NCI-H2029 (cell line): ENCODE results near the gene SMARCD1.

Experiments
- DNase-seq: peaks from one replicate; lab custom pipeline; 2025; lab: John Stamatoyannopoulos, UW

Gene SMARCD1

GRCh38 chr12:50057000-50057841, 27.9 kb upstream of the SMARCD1 start, which contains the start of gene ASIC1:
Gene ASIC1 (plus strand): TSS chr12:50057596. CDS start chr12:50058767, 1,171 bp downstream.
- peak; percentile 38 for DNase-seq

DNA sequence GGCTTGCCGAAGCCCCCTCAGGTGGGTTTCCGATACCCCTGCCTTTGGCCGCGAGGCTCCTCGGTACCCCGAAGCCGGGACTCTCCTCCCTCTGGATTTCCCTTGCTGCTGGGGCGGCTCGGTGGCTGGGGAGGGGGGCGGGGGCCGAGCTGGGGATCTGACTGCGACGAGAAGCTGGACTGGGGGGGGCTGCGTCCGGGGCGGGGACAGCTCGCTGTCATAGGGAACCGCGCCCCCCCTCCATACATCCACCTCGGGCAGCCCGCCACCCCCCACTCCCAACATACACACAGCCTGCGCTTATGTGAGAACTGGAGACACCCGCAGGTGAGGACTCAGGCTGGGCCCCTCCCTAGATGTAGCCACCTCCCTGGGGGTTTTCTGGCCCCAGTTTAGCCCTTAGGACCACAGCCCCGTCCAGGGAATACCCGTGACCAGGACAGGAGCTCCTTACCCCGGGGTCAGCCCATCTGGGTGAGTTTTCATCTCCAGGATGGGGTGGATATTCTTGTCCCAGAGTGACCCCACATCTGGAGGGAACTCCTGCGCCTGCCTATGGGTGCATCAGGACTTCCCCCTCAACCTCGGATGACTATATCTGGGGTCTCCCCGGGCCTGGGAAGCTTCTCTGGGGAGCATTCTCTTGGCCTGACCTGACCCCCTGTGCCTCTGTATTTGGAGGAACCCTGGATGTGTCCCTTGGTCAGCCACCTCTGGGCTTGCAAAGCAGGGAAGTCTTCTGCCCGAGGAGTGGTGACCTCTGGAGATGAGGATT, 27.1 kb upstream of the SMARCD1 start:
- no peak for DNase-seq

GRCh38 chr12:50058743-50059312, 26.3 kb upstream of the SMARCD1 start:
- DNase-seq, result peak; percentile 12

DNA sequence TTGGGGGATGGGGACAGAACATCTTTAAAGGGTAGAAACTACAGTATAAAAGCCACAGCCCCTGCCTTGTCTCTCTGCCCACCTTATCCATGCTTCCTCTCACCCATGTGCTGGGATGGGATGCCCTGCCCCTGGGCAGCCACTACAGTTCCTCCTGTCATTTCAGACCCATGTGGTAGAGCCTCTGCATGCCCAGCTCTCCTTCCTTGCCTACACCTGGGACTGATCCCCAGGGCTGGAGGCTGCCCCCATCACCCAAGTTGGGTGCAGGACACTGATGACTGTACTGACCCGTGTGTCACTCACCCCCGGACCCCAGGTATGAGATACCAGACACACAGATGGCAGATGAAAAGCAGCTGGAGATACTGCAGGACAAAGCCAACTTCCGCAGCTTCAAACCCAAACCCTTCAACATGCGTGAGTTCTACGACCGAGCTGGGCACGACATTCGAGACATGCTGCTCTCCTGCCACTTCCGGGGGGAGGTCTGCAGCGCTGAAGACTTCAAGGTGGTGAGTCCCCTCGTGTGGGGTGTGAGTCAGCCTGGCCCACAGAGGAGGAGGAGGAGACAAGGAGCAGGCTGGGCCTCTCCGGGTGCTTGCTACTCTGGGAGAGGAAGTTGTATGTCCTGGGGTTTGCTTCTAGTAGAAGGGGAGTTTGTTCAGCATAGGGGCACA, 25.6 kb upstream of the SMARCD1 start:
- no peak for DNase-seq

DNA sequence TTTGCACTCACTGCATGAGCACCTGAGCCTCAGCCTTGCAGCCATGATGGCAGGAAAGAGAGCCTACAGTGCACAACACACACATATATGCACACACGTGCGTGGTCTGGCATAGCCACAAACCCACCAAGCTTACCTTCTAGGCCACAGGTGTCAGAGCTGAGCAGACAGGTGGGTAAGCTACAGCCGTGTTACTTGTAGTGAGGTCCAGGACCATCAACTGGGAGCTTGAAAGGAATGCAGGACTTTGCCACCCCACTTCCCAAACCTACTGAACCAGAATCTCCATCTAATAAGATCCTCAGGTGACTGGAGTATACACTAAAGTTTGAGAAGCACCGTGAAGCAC, 25.0 kb upstream of the SMARCD1 start:
- DNase-seq, result no peak

DNA sequence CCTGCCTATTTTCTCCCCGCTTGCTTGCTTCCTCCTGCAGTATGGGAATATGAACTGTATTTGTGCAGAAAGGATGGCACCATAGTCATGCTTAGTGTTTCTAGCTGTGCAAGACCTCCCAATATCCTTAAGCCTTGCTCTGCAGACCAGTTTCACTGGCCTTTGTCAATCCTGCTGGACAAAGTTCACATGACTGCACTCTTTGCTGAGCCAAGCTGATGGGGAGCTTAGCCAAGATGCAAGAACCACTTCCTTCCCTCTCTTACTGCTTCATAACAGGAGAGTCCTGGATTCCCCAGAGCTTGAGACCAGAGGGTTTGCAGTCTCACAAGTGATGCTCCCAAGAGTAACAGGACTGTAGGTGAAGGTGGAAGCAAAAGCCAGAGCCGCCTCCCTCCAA, 24.0 kb upstream of the SMARCD1 start:
- no peak for DNase-seq

- no peak for DNase-seq
Observed at GRCh38 chr12:50061946-50062686, 23.0 kb upstream of the SMARCD1 start.

DNA sequence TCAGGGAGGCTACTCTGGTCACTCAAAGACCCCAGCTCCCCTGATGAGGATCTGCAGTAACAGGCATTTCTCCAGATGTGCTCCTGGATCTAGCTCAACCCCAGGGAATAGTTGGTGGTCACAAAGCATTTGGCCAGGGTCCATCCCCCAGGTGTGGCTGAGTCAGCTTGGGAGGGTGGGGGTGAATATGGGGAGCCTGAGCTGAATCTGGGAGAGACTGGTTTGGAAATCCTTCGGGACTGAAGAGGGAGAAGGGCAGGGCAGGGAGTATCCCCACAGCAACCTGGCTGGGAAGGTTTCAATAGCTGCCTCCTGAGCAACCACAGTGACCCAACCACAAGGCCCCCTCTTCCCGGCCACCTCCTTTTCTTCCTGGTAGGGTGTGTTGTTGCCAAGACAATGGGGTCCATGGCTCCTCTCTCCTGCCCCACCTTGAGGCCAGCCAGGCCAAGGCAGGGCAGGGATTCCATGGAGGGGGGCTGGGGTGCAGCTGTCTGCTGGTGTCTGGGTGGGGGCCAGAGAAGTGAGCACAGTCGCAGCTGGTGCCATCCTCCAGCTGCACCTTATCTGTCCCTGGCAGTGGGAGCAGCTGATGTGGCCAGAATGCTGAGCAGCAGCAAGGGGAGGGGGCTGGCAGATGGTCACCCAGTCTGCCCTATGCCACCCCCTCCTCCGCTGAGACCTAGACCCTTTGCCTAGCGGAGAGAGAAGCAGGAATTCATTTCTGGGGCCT, 22.2 kb upstream of the SMARCD1 start:
- no peak for DNase-seq

- no peak for DNase-seq
Observed at GRCh38 chr12:50065726-50066310, 19.3 kb upstream of the SMARCD1 start.

DNA sequence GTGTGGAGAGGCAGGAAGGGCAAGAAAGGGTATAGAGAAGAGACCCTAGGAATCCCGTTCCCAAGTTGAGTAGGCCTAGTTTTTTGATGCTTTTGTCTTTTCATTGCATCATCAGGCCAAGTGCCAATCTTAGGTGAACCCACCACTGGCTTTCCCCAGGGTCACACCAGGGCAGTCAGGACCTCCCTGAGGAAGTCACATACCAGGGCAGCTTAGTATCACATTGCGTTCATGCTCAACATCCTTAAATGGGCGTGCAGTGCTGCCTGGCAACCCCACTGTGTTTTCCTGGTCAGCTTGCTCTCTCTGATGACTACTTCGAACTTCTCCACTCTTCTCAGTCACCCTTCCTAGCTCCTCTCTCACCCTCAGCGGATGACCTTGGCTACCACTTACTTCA, 18.7 kb upstream of the SMARCD1 start:
- no peak for DNase-seq

- no peak for DNase-seq
Observed at GRCh38 chr12:50069069-50069468, 16.1 kb upstream of the SMARCD1 start.

GRCh38 chr12:50069539-50069938, 15.6 kb upstream of the SMARCD1 start:
- no peak for DNase-seq

- peak; percentile 69 for DNase-seq
Observed at GRCh38 chr12:50070314-50071060, 14.7 kb upstream of the SMARCD1 start.

GRCh38 chr12:50072198-50072907, 12.8 kb upstream of the SMARCD1 start:
- DNase-seq, result no peak

DNA sequence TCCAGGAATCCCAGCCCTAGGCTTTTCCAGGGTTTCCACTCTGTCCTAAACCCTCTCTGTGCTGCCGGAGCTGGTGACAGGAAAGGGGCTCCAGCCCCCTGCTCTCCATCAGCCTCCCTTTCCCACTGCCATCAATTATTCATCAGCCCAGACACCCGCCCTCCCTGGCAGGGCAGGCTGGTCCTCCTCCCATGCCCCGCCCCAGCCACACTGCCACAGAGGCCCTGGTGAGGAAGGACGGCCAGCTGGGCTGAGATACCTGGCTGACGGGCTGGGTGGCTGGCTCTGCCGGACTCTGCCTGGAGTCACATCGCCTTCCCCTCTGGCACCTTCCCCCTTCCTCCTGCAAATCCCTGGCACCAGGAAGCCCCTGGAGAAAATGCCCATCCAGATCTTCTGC, 11.9 kb upstream of the SMARCD1 start:
- DNase-seq, result no peak

- DNase-seq, result no peak
Observed at GRCh38 chr12:50073712-50074111, 11.4 kb upstream of the SMARCD1 start.

DNA sequence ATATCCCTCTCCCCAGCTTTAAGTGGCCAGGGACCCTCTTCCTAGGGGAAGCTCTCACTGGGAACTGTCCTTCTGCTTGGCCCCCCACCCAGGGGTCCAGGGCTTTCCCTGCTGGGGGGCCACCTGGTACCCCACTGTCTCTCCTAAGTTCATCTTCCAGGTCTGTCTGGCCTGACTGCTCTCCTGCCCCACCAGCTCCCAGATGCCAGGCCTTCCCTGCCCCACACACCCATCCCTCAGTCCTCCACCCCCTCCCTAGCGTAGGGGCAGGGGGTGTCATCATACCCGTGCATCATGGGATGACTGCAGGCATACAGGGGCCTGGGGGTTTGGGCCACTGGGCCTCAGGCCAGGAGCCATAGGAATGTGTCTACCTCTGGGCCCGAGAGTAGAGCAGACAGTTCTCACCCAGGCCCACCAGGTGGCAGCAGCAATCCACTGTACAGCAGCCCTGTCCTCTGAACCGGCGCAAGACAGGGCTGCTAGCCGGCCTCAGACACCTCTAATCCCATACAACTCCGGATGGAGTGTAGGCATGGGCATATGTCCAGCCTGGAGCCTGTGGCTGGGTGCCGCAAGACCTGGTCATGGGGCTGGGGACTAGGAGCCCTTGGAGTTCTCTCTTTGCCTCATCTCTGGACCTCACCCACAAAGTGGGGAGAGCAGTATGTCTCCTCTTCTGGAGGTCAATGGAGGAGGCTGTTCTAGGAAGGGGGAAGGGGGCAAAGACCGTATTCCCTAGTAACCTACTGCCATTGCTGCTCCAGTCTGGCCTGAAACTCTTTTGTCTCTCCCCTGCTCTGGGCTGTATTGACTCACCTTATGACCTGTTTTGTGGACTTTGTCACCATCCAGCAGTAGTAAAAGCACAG, 10.0 kb upstream of the SMARCD1 start:
- DNase-seq, result peak; percentile 49

GRCh38 chr12:50075808-50076170, 9.4 kb upstream of the SMARCD1 start:
- no peak for DNase-seq
